ENCODE results near the gene IL17D. TPM values are rescaled to one million over a fixed set of nuclear protein-coding genes. Genes with fewer than 3 reads are reported as not detected.

Gene IL17D
- total RNA-seq, 4 donors from 2014 or later = 0.35 to 3.2 TPM; not detected in 2

DNA sequence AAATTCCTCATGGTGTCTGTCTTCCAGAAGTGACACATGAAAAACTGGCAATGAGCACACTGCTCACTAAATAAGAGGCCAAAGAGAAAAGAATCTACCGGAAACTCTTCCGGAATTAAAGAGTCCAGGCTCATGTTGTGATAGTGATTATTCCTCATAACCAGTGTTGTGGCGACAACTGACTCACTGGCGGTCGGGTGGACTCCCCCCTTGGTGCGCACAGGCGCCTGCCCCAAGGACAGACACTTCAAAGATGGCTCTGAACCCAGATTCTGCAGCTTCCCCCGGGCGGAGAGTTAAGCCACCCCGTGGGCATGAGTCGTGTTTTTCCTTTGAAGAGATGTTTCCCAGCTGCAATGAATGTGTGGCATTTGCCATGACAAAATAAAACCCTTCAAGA is 10.3 kb downstream of the IL17D start:
- no peak for DNase-seq
- Histone ChIP-seq H3K4me1 (peaks cover 8 to 39% (median 27%) of the 10 kb centered on the region in 3 donors), H3K36me3 (no peaks in the 10 kb centered on the region), H3K27me3 (peaks cover 0 to 21% (median 0%) of the 10 kb centered on the region in 4 donors), H3K9me3 (no peaks in the 10 kb centered on the region), H3K4me3 (no peak overlapping the region), H3K27ac (peak overlapping the region in 3 of 4 donors; percentile 49 to 84 (median 81))
- no peak for TF ChIP-seq POLR2A (IDR thresholded peaks at IDR 0.05)
- TF ChIP-seq, protein P1, sequence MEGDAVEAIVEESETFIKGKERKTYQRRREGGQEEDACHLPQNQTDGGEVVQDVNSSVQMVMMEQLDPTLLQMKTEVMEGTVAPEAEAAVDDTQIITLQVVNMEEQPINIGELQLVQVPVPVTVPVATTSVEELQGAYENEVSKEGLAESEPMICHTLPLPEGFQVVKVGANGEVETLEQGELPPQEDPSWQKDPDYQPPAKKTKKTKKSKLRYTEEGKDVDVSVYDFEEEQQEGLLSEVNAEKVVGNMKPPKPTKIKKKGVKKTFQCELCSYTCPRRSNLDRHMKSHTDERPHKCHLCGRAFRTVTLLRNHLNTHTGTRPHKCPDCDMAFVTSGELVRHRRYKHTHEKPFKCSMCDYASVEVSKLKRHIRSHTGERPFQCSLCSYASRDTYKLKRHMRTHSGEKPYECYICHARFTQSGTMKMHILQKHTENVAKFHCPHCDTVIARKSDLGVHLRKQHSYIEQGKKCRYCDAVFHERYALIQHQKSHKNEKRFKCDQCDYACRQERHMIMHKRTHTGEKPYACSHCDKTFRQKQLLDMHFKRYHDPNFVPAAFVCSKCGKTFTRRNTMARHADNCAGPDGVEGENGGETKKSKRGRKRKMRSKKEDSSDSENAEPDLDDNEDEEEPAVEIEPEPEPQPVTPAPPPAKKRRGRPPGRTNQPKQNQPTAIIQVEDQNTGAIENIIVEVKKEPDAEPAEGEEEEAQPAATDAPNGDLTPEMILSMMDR (IDR thresholded peaks at IDR 0.05) = no peak
- 23 to 57% methylated on average over 5 to 11 of the region's 11 CpGs for WGBS, 2 donors
- intact Hi-C loops (cut with DNase I) = loop anchor here (10.0 kb wide), 2 partner anchors 121 to 211 kb away; no protein-coding TSS in a partner anchor

GRCh38 chr13:20714161-20714560 is 10.7 kb downstream of the IL17D start:
- no peak for TF ChIP-seq POLR2A (IDR thresholded peaks at IDR 0.05)
- TF ChIP-seq, protein P1 (IDR thresholded peaks at IDR 0.05) = no peak
- H3K27me3 ChIP-seq = peaks cover 0 to 21% (median 0%) of the 10 kb centered on the region in 4 donors
- intact Hi-C loops (cut with DNase I) = loop anchor here (10.0 kb wide), 2 partner anchors 121 to 211 kb away; no protein-coding TSS in a partner anchor
- WGBS, 2 donors = 13 to 47% methylated on average over 1 to 7 of the region's 8 CpGs
- H3K4me3 ChIP-seq = peak overlapping the region in 1 of 4 donors; percentile 29
- H3K9me3 ChIP-seq = no peaks in the 10 kb centered on the region
- peak overlapping the region; percentile 49 to 84 (median 68) for H3K27ac ChIP-seq
- DNase-seq = no peak
- peaks cover 8 to 37% (median 27%) of the 10 kb centered on the region in 3 donors for H3K4me1 ChIP-seq
- no peaks in the 10 kb centered on the region for H3K36me3 ChIP-seq

DNA sequence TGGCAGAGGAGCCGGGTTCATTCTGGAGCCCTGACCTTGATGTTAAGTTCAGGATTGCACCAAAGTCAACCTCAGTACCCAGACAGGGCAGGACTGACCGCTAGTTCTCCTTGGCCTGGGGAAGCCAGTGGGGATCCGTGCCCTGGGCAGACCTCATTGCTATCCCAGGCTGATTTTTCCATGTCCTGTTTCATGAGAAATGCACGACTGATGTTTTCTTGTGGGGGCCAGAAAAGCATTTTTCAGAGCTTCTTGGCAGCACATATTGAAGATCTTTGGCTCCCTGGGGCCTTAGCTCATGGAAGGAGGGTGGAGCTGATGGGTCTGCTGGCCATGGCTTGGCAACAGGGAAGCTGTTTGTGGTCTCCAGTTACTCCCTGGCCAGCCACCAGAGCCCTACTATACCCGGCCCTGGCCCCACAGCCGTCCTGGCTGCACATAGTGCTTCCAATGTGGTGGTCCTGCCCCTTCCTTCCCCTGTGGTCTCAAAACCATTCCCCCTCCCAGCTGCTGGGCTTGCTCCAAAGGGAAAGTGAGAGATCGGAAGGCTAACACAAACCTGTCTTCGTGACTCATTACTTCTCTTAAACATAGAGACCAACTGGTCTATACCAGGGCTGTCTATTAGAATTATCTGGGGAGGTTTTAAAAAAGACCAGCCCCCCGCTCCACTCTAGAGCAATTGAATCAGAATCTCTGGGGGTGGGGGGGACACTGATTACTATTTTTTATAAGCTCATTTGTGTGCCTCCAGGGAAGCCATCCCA is 11.2 kb downstream of the IL17D start:
- Histone ChIP-seq H3K4me3 (peak overlapping the region in 1 of 4 donors; percentile 29), H3K27ac (peak overlapping the region; percentile 49 to 84 (median 68)), H3K9me3 (no peaks in the 10 kb centered on the region), H3K4me1 (peaks cover 8 to 31% (median 25%) of the 10 kb centered on the region in 3 donors), H3K36me3 (no peaks in the 10 kb centered on the region), H3K27me3 (peaks cover 0 to 23% (median 0%) of the 10 kb centered on the region in 4 donors)
- TF ChIP-seq, protein P1 (IDR thresholded peaks at IDR 0.05) = no peak
- TF ChIP-seq POLR2A (IDR thresholded peaks at IDR 0.05) = no peak
- WGBS, 2 donors = 51 to 71% methylated on average over 4 to 6 of the region's 9 CpGs
- DNase-seq = no peak
- intact Hi-C loops (cut with DNase I) = loop anchor here (10.0 kb wide), 2 partner anchors 120 to 210 kb away; no protein-coding TSS in a partner anchor

DNA sequence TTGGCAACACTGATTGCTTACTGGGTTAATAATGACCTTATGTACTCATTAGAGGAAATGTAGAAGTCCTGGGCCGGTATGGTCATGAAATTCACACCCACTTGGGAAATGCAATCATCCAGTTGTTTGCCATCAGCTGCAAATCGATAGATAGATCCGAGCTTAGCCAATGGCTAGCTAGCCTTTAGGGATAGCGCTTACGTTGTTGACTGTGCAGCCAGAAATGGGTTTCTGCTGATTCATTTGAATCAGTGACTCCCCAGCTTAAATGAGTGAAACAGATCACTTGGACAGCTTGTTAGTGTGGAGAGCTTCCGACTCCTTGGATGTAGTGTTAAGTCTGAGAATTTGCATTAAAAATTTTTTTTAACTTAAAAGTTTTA is 11.8 kb downstream of the IL17D start:
- Histone ChIP-seq H3K27ac (peak overlapping the region in 3 of 4 donors; percentile 49 to 84 (median 81)), H3K27me3 (peaks cover 0 to 29% (median 0%) of the 10 kb centered on the region in 4 donors), H3K36me3 (no peaks in the 10 kb centered on the region), H3K4me3 (no peak overlapping the region), H3K9me3 (no peaks in the 10 kb centered on the region), H3K4me1 (peaks cover 8 to 30% (median 23%) of the 10 kb centered on the region in 3 donors)
- TF ChIP-seq POLR2A (IDR thresholded peaks at IDR 0.05) = no peak
- TF ChIP-seq, protein P1 (IDR thresholded peaks at IDR 0.05) = no peak
- no peak for DNase-seq
- intact Hi-C loops (cut with DNase I) = loop anchor here (10.0 kb wide), 2 partner anchors 119 to 209 kb away; no protein-coding TSS in a partner anchor
- WGBS, 2 donors = 82 to 89% methylated on average over 6 of the region's 6 CpGs

DNA sequence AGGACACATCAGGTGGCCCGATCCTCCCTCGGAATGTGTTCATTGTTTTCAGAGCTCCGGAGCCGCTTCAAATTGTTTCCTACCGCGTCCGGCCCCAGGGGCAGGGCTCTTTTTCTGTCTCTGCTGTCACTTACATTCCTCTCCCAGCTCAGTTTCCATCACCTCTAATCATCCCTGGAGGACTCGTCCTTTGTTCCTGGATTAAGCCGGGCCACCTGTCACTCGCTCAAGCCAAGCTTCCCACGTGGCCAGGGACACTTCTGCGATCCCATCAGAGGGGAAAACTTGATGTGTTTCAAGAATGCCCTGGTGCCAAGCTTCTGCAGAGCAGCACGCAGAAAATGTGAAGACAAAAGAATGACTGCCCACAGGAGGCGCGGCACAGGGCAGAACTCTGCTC is 13.5 kb downstream of the IL17D start:
- Histone ChIP-seq H3K9me3 (no peaks in the 10 kb centered on the region), H3K27ac (no peak overlapping the region), H3K27me3 (peaks cover 0 to 45% (median 0%) of the 10 kb centered on the region in 4 donors), H3K4me1 (peaks cover 16 to 40% (median 33%) of the 10 kb centered on the region in 3 donors), H3K4me3 (no peak overlapping the region), H3K36me3 (no peaks in the 10 kb centered on the region)
- intact Hi-C loops (cut with DNase I) = loop anchor here (10.0 kb wide), 2 partner anchors 118 to 208 kb away; no protein-coding TSS in a partner anchor
- DNase-seq = no peak
- WGBS, 2 donors = 42 to 75% methylated on average over 5 to 9 of the region's 15 CpGs
- no peak for TF ChIP-seq POLR2A (IDR thresholded peaks at IDR 0.05)
- TF ChIP-seq, protein P1 (IDR thresholded peaks at IDR 0.05) = no peak
